B cell (primary cell): Measurements from ENCODE around the gene HTR1D. TPM values are rescaled to one million over a fixed set of nuclear protein-coding genes. Genes with fewer than 3 reads are reported as not detected.

ENCODE experiments used
- ATAC-seq: fragments of 200-7000 bp; cut with Tn5 transposase; one replicate; pipeline ENCODE4 v1.10.0; 2021; ENCODE audit warnings: low read depth, mild to moderate bottlenecking, moderate number of reproducible peaks, moderate library complexity
- CTCF ChIA-PET: fragments of 350-600 bp; sonication (Branson Sonifier 250); formaldehyde crosslinking; loops from one replicate; lab custom pipeline; 2021; ENCODE audit warnings: antibody characterized with exemption, inconsistent platforms; lab: Charles Lee
- POLR2A ChIA-PET: fragments of 350-600 bp; sonication (Branson Sonifier 250); formaldehyde crosslinking; loops from one replicate; lab custom pipeline; 2021; ENCODE audit warnings: antibody characterized with exemption; lab: Charles Lee
- DNase-seq: peaks from one replicate; pipeline ENCODE4 v3.0.0; 2013
- H2AFZ ChIP-seq: 2 replicates; pipeline ENCODE4 v1.6.1; 2012; ENCODE audit warnings: mild to moderate bottlenecking, low read depth, low read length; ENCODE audit not compliant: insufficient read depth, poor library complexity, severe bottlenecking
- H3K27ac ChIP-seq, 2 donors: 1 replicate in 1 of 2; 2 replicates in 1 of 2; pipeline ENCODE4 v1.5.1; 2012 to 2013; ENCODE audit warnings: low read length in 2 of 2, mild to moderate bottlenecking in 2 of 2, moderate library complexity in 1 of 2
- H3K27me3 ChIP-seq, 4 experiments: fragments of 200-600 bp in 1 of 4; sonication (generic) in 1 of 4; replicated peaks in 1 of 4; 1 replicate in 2 of 4; 2 replicates in 2 of 4; pipeline versions ENCODE4 v1.6.1 to v1.7.0; 2013 to 2016; ENCODE audit warnings: low read length in 3 of 4, mild to moderate bottlenecking in 2 of 4, mixed read lengths in 1 of 4, moderate library complexity in 1 of 4; ENCODE audit not compliant: insufficient read depth in 4 of 4, control insufficient read depth in 3 of 4; ENCODE audit errors: control extremely low read depth in 1 of 4
- H3K36me3 ChIP-seq, 2 experiments: replicated peaks in 1 of 2; 1 replicate in 1 of 2; 2 replicates in 1 of 2; pipeline versions ENCODE4 v1.6.1 to v1.7.1; 2013; ENCODE audit warnings: low read length in 1 of 2; ENCODE audit not compliant: insufficient read depth in 2 of 2, control insufficient read depth in 1 of 2; ENCODE audit errors: control extremely low read depth in 1 of 2, extremely low read depth in 1 of 2
- H3K4me1 ChIP-seq, 2 donors: fragments of 200-600 bp in 1 of 2; sonication (generic) in 1 of 2; 1 replicate in 1 of 2; 2 replicates in 1 of 2; pipeline versions ENCODE4 v1.5.1 to v1.6.1; 2013 to 2017; ENCODE audit warnings: low read length in 2 of 2; ENCODE audit not compliant: control insufficient read depth in 2 of 2, insufficient read depth in 2 of 2
- H3K4me2 ChIP-seq: replicated peaks from 2 replicates; pipeline ENCODE3; 2012; ENCODE audit warnings: mild to moderate bottlenecking, low read depth, low read length; ENCODE audit not compliant: poor library complexity, severe bottlenecking
- H3K4me3 ChIP-seq, 5 experiments: fragments of 200-600 bp in 1 of 5; sonication (generic) in 1 of 5; 1 replicate in 3 of 5; 2 replicates in 2 of 5; pipeline versions ENCODE4 v1.5.1 to v1.7.0; 2011 to 2016; ENCODE audit warnings: low read length in 4 of 5, mild to moderate bottlenecking in 4 of 5, low read depth in 2 of 5, control low read depth in 1 of 5, moderate library complexity in 1 of 5; ENCODE audit not compliant: insufficient read depth in 1 of 5; ENCODE audit errors: control extremely low read depth in 1 of 5, extremely low read depth in 1 of 5
- H3K79me2 ChIP-seq: fragments of 200-600 bp; sonication (generic); one replicate; pipeline ENCODE4 v1.6.0; 2016; ENCODE audit warnings: low read length; ENCODE audit not compliant: control insufficient read depth, insufficient read depth
- H3K9ac ChIP-seq: fragments of 200-600 bp; sonication (generic); 2 replicates; pipeline ENCODE4 v1.6.1; 2017; ENCODE audit warnings: mild to moderate bottlenecking, low read length, moderate library complexity
- H3K9me3 ChIP-seq, 3 donors: one replicate each; pipeline versions ENCODE4 v1.6.1 to v1.7.1; 2013; ENCODE audit warnings: low read length in 2 of 3; ENCODE audit not compliant: control insufficient read depth in 2 of 3, insufficient read depth in 1 of 3; ENCODE audit errors: control extremely low read depth in 1 of 3
- H4K20me1 ChIP-seq: 2 replicates; pipeline ENCODE4 v1.6.0; 2012; ENCODE audit warnings: mild to moderate bottlenecking, low read length; ENCODE audit not compliant: insufficient read depth, control insufficient read depth, poor library complexity, severe bottlenecking
- H3K27ac Mint-ChIP-seq: one replicate; pipeline ENCODE4 v1.8.0; 2021; ENCODE audit warnings: mixed read lengths
- H3K27me3 Mint-ChIP-seq: one replicate; pipeline ENCODE4 v1.8.0; 2021; ENCODE audit warnings: mixed read lengths
- H3K4me1 Mint-ChIP-seq: one replicate; pipeline ENCODE4 v1.8.0; 2021; ENCODE audit warnings: mixed read lengths
- H3K4me3 Mint-ChIP-seq: one replicate; pipeline ENCODE4 v1.8.0; 2021; ENCODE audit warnings: mixed read lengths
- H3K9me3 Mint-ChIP-seq: one replicate; pipeline ENCODE4 v1.8.0; 2022; ENCODE audit warnings: mixed read lengths; ENCODE audit not compliant: insufficient read depth
- CTCF ChIP-seq: fragments of 200-600 bp; IDR thresholded peaks from one replicate; pipeline ENCODE4 v1.8.0; 2022; ENCODE audit warnings: antibody characterized with exemption, mild to moderate bottlenecking
- EZH2 ChIP-seq: IDR thresholded peaks from 2 replicates; pipeline ENCODE4 v1.6.1; 2012; ENCODE audit warnings: borderline replicate concordance, low read depth, mild to moderate bottlenecking, moderate library complexity, low read length; ENCODE audit not compliant: insufficient read depth, poor library complexity, severe bottlenecking
- WGBS: methylation state at CpG from one replicate; pipeline ENCODE4 v1.1.5; 2013; ENCODE audit warnings: missing lambda C conversion rate; ENCODE audit not compliant: insufficient coverage; 5-methylcytosine and 5-hydroxymethylcytosine counted together
- intact Hi-C: fragments of 100-400 bp; cut with micrococcal nuclease; formaldehyde crosslinking; loops from one replicate; pipeline ENCODE4 v1.10.0; 2022
- polyA plus RNA-seq: library from polyadenylated mRNA; depleted of rRNA; stranded (reverse); fragments of >200 nt; gene quantifications from 2 replicates; pipeline ENCODE4 v1.2.3, GENCODE V29; 2012
- total RNA-seq, 2 donors: library from RNA; stranded (reverse); fragments of 120-200 nt in 1 of 2; gene quantifications; 1 replicate in 1 of 2; 2 replicates in 1 of 2; pipeline versions ENCODE4 v1.2.3 to v1.2.4, GENCODE V29; 2013 to 2022

Gene HTR1D
- total and polyA plus RNA-seq, 2 donors (not counting 1 experiment from before 2014, with no cell fraction given), result not detected

GRCh38 chr1:23178414-23178813 lies 38.9 kb downstream of the HTR1D start:
- no peaks in the 10 kb centered on the region for H3K79me2 ChIP-seq
- DNase-seq (peak; percentile 28), ATAC-seq (no peak)
- 79% methylated on average over 3 of the region's 6 CpGs for WGBS
- POLR2A ChIA-PET, result no interaction called here
- TF ChIP-seq CTCF (no peak), EZH2 (no peak)
- H3K4me1 ChIP-seq, result peaks cover 25 to 26% of the 10 kb centered on the region in 2 donors
- H3K9ac ChIP-seq, result peak overlapping the region; percentile 74
- H3K27ac ChIP-seq, result no peak overlapping the region
- peaks cover 0 to 2% (median 0%) of the 10 kb centered on the region in 4 experiments for H3K27me3 ChIP-seq
- H3K9me3 Mint-ChIP-seq, result no peaks in the 10 kb centered on the region
- H3K27me3 Mint-ChIP-seq, result no peaks in the 10 kb centered on the region
- CTCF ChIA-PET, result interaction anchor here (0.7 to 18.4 kb wide), 4 partner anchors 60 to 97 kb away, joined by 3 to 884 read pairs (median 4); no protein-coding TSS in a partner anchor
- peak overlapping the region; percentile 87 for H3K4me3 Mint-ChIP-seq
- no peak overlapping the region for H3K27ac Mint-ChIP-seq
- no peaks in the 10 kb centered on the region for H4K20me1 ChIP-seq
- peaks cover 38% of the 10 kb centered on the region for H3K4me1 Mint-ChIP-seq
- H3K9me3 ChIP-seq, result no peaks in the 10 kb centered on the region
- peak overlapping the region in 1 of 5 experiments; percentile 70 for H3K4me3 ChIP-seq
- H2AFZ ChIP-seq, result no peak overlapping the region
- H3K4me2 ChIP-seq, result peak overlapping the region; percentile 92
- intact Hi-C loops, result no loop called here
- H3K36me3 ChIP-seq, result no peaks in the 10 kb centered on the region
